Mucosa of descending colon (tissue), 3 donors: ENCODE results near the gene PTPRM. TPM values are rescaled to one million over a fixed set of nuclear protein-coding genes. Genes with fewer than 3 reads are reported as not detected.

Experiments used
- ATAC-seq: fragments of 200-7000 bp; cut with Tn5 transposase; one replicate; pipeline ENCODE4 v1.9.1; 2020; ENCODE audit warnings: mild to moderate bottlenecking, moderate library complexity
- DNase-seq, 3 donors: peaks; one replicate each; pipeline ENCODE4 v3.0.0-alpha.2; 2020
- H3K36me3 ChIP-seq: fragments of 200-600 bp; one replicate; pipeline ENCODE4 v1.8.0; 2021; ENCODE audit warnings: low read depth, mild to moderate bottlenecking
- H3K4me1 ChIP-seq: fragments of 200-600 bp; one replicate; pipeline ENCODE4 v1.8.0; 2021; ENCODE audit warnings: low read depth, mild to moderate bottlenecking
- H3K4me3 ChIP-seq: fragments of 200-600 bp; one replicate; pipeline ENCODE4 v1.8.0; 2021; ENCODE audit warnings: mild to moderate bottlenecking
- H3K9me3 ChIP-seq: fragments of 200-600 bp; one replicate; pipeline ENCODE4 v1.8.0; 2021; ENCODE audit warnings: mild to moderate bottlenecking
- intact Hi-C, 2 donors: fragments of 100-400 bp; cut with DNase I in 1 of 2; cut with micrococcal nuclease in 1 of 2; formaldehyde crosslinking; loops; one replicate each; pipeline versions ENCODE4 v1.11.0 to v1.11.1; 2022; cut with DNase I, micrococcal nuclease
- long read RNA-seq, 2 donors: library from polyadenylated mRNA; unstranded; transcript quantifications; one replicate each; pipeline ENCODE4 v2.0.0, GENCODE V29; 2019 to 2021
- total RNA-seq, 3 donors: library from RNA; stranded (reverse); fragmentation: NEBNext Ultra II Directional in 2 of 3; extraction: Animal tissue kit (Norgen Biotek cat#: 25700) in 2 of 3; gene quantifications; one replicate each; pipeline versions ENCODE4 v1.2.1 to v1.2.4, GENCODE V29; 2021 to 2023
- TF ChIP-seq, protein P1 (sequence below): fragments of 200-600 bp; IDR thresholded peaks from one replicate; pipeline ENCODE4 v1.8.0; 2022; ENCODE audit warnings: antibody characterized with exemption, mild to moderate bottlenecking
- donor health status: DM: no; HTN: no; CAD: no; lungs with moderate emphysema.
- donor health status: DM: no; HTN: no; CAD: no.
- donor health status: DM: no; HTN: yes; CAD: no.

Gene PTPRM
- total RNA-seq = 10 to 100 TPM; 15.3 to 41.1 (median 19.6) TPM
- long read RNA-seq, donor 1, partial matches to known transcripts = 5 of 11 reads
- long read RNA-seq, donor 1, other reads (novel, unspliced or antisense) = 6 of 11 reads
- long read RNA-seq, donor 2, partial matches to known transcripts = 0 of 3 reads
- long read RNA-seq, donor 2, other reads (novel, unspliced or antisense) = 3 of 3 reads

DNA sequence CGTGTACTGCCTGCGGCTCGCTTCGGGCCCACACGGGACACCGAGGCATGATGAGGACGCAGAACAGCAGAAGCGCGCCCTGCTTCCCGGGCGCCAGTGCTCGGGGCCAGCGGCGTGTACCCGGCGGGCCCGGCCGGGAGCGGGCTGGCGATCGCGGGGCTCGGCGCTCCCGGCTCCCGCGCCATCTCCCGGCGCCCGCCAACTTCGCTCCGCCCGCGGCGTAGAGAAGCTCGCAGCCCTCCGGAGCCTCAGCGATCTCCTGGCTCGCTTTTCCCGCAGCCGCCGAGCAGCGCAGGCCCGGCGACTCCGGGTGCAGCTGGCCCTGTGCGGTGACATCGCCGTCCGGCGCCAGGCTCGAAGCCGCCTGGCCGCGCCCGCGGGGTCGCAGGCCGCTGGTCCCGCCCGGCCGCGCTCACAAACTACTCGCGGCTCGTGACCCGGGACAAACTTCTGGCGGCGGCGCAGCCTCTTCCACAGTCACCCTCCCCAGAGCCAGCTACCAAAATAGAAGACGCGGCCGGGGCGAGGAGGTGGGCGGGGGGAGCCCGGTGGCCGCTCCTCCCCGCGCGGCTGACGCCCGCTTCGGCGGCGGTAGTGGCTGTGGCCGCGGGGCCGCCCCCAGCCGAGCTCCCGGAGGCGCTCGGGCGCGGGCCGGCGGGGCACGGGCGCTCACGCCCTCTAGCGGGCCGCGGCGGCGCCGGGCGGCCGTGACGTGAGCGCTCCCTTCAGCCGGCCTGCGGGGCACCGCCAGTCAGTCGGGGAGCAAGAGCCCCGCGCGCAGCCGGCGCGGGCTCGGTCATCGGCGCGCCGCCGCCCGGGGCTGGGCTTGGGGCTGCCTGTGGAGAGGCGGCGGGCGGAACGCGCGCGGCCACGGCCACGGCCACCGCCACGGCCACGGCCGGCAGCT, at the start of gene PTPRM:
Gene PTPRM, plus strand, starts transcription at position 750 of the 907 bp plus-strand sequence. CDS start 503 bp downstream, outside the sequence.
- peak; percentile 95 for ATAC-seq
- peak; percentile 66 to 80 (median 69) for DNase-seq
- intact Hi-C loops = loop anchor here in 1 of 2 donors (10.0 kb wide), 1 partner anchor 282 kb away; no protein-coding TSS in a partner anchor
- H3K36me3 ChIP-seq = no peaks in the 10 kb centered on the region
- no peaks in the 10 kb centered on the region for H3K4me1 ChIP-seq
- H3K9me3 ChIP-seq = no peaks in the 10 kb centered on the region
- TF ChIP-seq, protein P1, sequence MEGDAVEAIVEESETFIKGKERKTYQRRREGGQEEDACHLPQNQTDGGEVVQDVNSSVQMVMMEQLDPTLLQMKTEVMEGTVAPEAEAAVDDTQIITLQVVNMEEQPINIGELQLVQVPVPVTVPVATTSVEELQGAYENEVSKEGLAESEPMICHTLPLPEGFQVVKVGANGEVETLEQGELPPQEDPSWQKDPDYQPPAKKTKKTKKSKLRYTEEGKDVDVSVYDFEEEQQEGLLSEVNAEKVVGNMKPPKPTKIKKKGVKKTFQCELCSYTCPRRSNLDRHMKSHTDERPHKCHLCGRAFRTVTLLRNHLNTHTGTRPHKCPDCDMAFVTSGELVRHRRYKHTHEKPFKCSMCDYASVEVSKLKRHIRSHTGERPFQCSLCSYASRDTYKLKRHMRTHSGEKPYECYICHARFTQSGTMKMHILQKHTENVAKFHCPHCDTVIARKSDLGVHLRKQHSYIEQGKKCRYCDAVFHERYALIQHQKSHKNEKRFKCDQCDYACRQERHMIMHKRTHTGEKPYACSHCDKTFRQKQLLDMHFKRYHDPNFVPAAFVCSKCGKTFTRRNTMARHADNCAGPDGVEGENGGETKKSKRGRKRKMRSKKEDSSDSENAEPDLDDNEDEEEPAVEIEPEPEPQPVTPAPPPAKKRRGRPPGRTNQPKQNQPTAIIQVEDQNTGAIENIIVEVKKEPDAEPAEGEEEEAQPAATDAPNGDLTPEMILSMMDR = peak; percentile 55
- H3K4me3 ChIP-seq = peak within 1 kb of the TSS; percentile 30

DNA sequence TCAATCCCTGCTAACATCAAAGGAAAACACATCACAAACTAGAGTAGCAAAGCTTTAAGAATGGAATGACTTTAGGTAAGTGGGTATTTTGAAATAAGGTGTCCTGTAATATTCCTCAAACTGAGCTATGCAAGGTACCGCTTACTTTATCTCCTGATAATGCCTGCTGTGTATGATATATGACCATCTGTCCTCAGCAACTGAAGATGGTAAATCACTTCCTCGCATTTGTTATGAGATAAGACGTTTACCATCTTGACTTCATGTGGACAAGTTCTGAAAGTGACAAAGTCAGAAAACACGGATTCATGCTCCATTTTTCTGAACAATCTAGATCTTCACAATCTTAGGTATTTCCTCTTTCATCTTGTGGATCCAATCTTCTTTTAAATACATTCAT, 49.3 kb upstream of the PTPRM start:
- ATAC-seq (no peak), DNase-seq (no peak)
- intact Hi-C loops = no loop called here
- H3K4me1 ChIP-seq = no peaks in the 10 kb centered on the region
- no peaks in the 10 kb centered on the region for H3K9me3 ChIP-seq
- no peaks in the 10 kb centered on the region for H3K36me3 ChIP-seq
- no peak overlapping the region for H3K4me3 ChIP-seq
- TF ChIP-seq, protein P1 = no peak

DNA sequence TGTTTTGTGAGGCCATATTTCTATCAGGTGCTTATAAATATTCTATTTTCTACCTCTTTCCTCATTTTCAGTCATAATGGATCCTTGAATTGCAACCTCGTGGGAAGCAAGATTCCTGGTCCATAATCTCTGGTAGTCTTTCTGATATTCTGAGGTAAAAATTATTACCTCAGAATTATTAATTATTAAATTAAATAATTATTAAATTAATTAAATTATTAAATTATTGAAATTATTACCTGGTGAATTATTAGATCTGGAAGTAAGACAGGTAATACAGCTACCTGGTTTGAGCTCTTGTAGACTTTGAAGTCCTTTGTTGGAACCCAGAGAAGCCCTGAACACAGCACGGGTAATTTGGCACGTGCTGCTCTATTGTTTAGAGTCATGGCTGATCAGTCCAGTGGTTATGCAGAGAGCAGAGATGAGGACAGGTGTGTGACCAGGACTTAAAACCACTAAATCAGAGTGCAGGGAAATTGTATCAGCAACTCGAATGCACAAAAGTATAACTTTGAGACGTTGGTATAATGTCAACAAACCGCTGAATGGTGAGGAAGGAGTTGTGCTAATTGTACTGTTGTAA, 46.8 kb upstream of the PTPRM start:
- no peaks in the 10 kb centered on the region for H3K9me3 ChIP-seq
- H3K4me3 ChIP-seq = no peak overlapping the region
- no peaks in the 10 kb centered on the region for H3K36me3 ChIP-seq
- no peak for DNase-seq
- ATAC-seq = no peak
- TF ChIP-seq, protein P1 = no peak
- H3K4me1 ChIP-seq = no peaks in the 10 kb centered on the region
- intact Hi-C loops = no loop called here

DNA sequence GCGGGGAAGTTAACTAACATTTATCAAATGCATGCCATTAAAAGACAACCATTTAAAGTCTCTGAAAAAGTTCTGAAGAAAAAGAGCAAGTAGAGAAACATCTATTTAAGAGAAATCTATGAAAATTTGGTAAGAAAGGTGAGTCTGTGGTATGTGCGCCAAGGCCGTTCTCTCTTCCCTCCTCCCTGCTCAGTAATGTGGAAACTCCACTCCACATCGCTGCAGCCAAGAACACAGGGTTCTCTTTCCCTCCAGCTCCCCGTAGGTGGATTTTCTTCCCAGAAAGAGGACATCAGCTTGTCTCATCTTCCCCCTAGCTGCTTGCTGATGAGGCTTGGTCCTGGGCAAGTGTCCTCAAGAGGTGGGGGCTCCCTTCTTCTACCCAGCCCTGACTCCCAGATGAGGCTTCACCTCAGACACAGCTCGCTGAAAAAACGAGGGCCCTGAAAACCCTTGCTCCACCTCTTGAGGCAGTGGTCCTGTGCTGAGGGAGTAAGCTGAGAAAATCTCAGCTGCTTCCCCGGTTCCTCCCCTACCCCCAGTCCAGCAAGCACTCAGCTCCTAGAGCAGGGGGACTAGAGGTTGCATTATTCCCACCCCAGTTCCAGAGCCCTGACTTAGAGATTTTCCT, 45.8 kb upstream of the PTPRM start:
- TF ChIP-seq, protein P1 = no peak
- intact Hi-C loops = no loop called here
- DNase-seq = no peak
- Histone ChIP-seq H3K4me1 (no peaks in the 10 kb centered on the region), H3K9me3 (no peaks in the 10 kb centered on the region), H3K36me3 (no peaks in the 10 kb centered on the region), H3K4me3 (no peak overlapping the region)
- no peak for ATAC-seq

- TF ChIP-seq, protein P1 = no peak
- intact Hi-C loops = no loop called here
- Histone ChIP-seq H3K4me1 (no peaks in the 10 kb centered on the region), H3K4me3 (no peak overlapping the region), H3K9me3 (no peaks in the 10 kb centered on the region), H3K36me3 (no peaks in the 10 kb centered on the region)
- no peak for ATAC-seq
- DNase-seq = no peak
Measured at GRCh38 chr18:7523772-7524171, 43.3 kb upstream of the PTPRM start.
